Chondrocyte (in vitro differentiated cells): ENCODE data around the gene FNDC3A. TPM values are rescaled to one million over a fixed set of nuclear protein-coding genes. Genes with fewer than 3 reads are reported as not detected.

Source experiments
- DNase-seq: peaks from one replicate; pipeline ENCODE4 v3.0.0; 2021; ENCODE audit warnings: mixed read lengths, low spot score
- H3K27ac Mint-ChIP-seq: one replicate; pipeline ENCODE4 v1.8.0; 2021; ENCODE audit warnings: mild to moderate bottlenecking, moderate library complexity, mixed read lengths; ENCODE audit not compliant: unreplicated experiment
- H3K27me3 Mint-ChIP-seq: 2 replicates; pipeline ENCODE4 v1.8.0; 2021; ENCODE audit warnings: low read depth, mixed read lengths
- H3K36me3 Mint-ChIP-seq: 2 replicates; pipeline ENCODE4 v1.8.0; 2021; ENCODE audit warnings: low read depth, mixed read lengths
- H3K4me1 Mint-ChIP-seq: 2 replicates; pipeline ENCODE4 v1.8.0; 2021; ENCODE audit warnings: low read depth, mild to moderate bottlenecking, mixed read lengths
- H3K4me3 Mint-ChIP-seq: one replicate; pipeline ENCODE4 v1.8.0; 2021; ENCODE audit warnings: mild to moderate bottlenecking, moderate library complexity, mixed read lengths; ENCODE audit not compliant: unreplicated experiment
- H3K9me3 Mint-ChIP-seq: 2 replicates; pipeline ENCODE4 v1.8.0; 2021; ENCODE audit warnings: low read depth, mixed read lengths
- CTCF ChIP-seq: fragments of 200-600 bp; sonication (generic); IDR thresholded peaks from 2 replicates; pipeline ENCODE4 v1.5.0; 2021; ENCODE audit warnings: antibody characterized with exemption, mild to moderate bottlenecking, moderate library complexity
- total RNA-seq: library from RNA; stranded (reverse); gene quantifications from 3 replicates; pipeline ENCODE4 v1.2.1, GENCODE V29; 2021

The FNDC3A gene
- total RNA-seq, 1 donor from 2014 or later = 34.3 TPM

- Mint-ChIP-seq H3K4me3 (no peak overlapping the region), H3K9me3 (peaks cover 27% of the 10 kb centered on the region), H3K27ac (no peak overlapping the region), H3K36me3 (peaks cover 34% of the 10 kb centered on the region), H3K4me1 (no peaks in the 10 kb centered on the region), H3K27me3 (no peaks in the 10 kb centered on the region)
- peak; percentile 29 for DNase-seq
- TF ChIP-seq CTCF = no peak
Measured at GRCh38 chr13:49164712-49165111, 189.0 kb downstream of the FNDC3A start.

DNA sequence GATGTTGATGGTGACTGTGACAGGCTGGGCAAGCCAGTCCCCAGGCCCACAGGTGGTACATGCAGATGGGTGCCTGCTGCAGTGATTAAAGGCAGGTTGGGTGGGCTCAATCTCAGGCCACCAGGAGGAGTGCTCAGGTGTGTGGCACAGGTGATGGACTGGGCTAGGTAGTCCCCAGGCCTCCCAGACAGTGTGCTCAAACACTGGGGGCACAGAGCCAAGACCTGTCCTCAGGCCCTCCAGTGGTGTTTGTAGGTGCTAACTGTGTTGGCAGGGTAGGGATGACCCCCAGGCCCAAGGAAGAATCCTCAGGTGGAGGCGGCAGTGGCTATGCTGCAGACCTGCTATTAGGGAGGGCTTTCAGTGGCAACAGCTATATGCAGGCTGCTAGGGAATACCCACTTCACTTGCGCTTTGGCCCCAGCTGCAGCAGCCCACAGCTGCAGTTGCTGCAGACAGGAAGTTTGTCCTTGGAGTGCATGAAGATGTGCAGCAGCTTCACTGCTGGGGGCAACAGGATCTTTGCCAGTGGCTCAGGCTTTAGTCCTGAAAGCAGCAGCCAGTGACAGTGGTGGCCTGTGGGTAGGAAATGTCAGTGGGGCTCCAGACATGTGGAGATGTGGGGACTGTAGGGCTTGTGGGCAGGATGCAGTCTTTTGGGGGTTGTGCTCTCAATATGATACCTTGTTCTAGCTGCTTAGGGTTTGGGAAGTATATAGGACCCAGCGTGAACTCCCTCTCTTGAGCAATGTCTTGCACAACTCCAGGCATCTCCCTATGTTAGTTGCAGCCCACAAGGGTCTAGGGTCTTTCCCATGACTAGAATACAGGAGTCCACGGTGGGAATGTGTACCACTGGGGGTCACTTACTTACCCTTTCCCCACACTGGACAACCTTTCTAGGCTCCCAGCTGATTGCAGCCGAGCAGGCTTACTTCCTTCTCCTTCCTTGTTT is 190.4 kb downstream of the FNDC3A start:
- no peak for TF ChIP-seq CTCF
- H3K4me1 Mint-ChIP-seq = no peaks in the 10 kb centered on the region
- peaks cover 27% of the 10 kb centered on the region for H3K9me3 Mint-ChIP-seq
- H3K36me3 Mint-ChIP-seq = peaks cover 32% of the 10 kb centered on the region
- no peak overlapping the region for H3K27ac Mint-ChIP-seq
- DNase-seq = peak; percentile 43
- no peak overlapping the region for H3K4me3 Mint-ChIP-seq
- H3K27me3 Mint-ChIP-seq = no peaks in the 10 kb centered on the region

DNA sequence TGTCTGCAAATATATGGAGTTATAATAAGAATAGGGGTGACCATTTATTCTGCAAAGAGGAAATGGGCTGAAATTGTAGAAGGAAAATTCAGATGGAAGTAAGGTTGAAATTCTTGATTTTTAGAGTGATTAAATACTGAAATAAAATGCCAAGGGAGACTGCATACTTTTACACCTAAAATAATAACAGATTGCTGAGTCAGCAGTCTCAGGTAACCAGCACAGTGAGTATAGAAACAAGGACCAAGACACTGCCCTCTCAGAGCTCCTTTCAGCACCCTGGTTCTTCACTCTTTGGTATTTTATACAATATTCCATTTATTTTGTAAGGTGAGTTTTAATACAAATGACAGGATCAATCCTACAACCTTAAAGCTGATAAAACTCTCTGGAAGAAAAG is 195.6 kb downstream of the FNDC3A start:
- Mint-ChIP-seq H3K4me3 (no peak overlapping the region), H3K4me1 (no peaks in the 10 kb centered on the region), H3K27me3 (no peaks in the 10 kb centered on the region), H3K27ac (no peak overlapping the region), H3K36me3 (peaks cover 12% of the 10 kb centered on the region), H3K9me3 (no peaks in the 10 kb centered on the region)
- TF ChIP-seq CTCF = no peak
- DNase-seq = no peak

DNA sequence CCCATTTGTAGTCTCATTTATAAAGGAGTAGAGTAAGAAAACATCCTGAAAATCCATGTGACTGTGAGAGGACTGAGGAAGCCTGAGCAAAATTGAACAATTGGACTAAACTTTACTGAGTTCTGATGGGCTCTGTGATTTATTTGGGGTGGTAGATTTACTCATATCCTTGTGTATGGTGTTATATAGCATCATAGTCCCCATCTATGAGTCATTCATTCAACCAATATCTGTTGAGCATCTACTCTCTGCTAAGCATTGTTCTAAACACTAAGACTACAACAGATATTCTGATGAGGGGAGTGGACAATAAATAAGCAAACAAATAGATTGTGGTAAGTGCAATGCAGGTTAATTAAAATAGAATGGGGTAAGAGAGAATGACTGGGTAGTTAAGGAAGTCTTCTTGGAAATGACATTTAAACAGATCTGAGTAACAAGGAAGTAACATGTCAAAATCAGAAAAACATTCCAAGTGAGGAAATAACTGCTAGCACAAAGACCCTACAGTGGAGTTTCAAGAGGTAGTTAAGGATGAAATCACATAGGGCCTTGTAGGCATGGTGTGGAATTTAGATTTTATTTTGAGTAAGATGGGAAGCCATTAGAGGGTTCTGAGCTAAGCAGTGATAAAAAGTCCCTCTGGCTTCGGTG is 208.1 kb downstream of the FNDC3A start:
- DNase-seq = no peak
- Mint-ChIP-seq H3K27ac (no peak overlapping the region), H3K4me3 (no peak overlapping the region), H3K9me3 (no peaks in the 10 kb centered on the region), H3K4me1 (no peaks in the 10 kb centered on the region), H3K27me3 (no peaks in the 10 kb centered on the region), H3K36me3 (peaks cover 24% of the 10 kb centered on the region)
- TF ChIP-seq CTCF = no peak

DNA sequence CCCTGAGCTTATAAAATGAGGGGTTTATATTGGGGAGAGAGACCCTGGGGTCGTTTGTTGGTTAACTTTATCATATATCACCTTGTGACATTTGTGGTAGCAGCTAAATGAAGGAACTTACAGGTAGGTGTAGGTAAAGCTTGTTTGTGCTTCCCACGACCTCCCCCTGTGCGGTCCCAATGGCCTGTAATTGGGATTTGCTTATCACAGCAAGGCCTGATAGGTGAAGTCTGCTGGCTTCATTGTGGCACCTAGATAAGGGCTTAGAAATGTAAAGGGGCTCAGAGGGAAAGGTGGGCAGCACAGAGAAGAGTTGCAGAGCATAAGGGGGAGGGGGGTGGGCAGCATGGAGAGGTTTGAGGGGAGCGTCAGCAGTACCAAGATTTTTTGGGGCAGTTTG is 208.9 kb downstream of the FNDC3A start:
- no peak for TF ChIP-seq CTCF
- H3K27ac Mint-ChIP-seq = no peak overlapping the region
- H3K36me3 Mint-ChIP-seq = peaks cover 20% of the 10 kb centered on the region
- no peak for DNase-seq
- H3K27me3 Mint-ChIP-seq = no peaks in the 10 kb centered on the region
- H3K4me3 Mint-ChIP-seq = no peak overlapping the region
- H3K4me1 Mint-ChIP-seq = no peaks in the 10 kb centered on the region
- H3K9me3 Mint-ChIP-seq = no peaks in the 10 kb centered on the region
